GM18867 (cell line): ENCODE results near the gene AUNIP.
A peak's percentile ranks its signal among the peaks of the same experiment; 100 is the strongest.

ENCODE experiments used
- ATAC-seq: cut with Tn5 transposase; IDR thresholded peaks from one replicate; pipeline ENCODE4 v1.9.1; 2021; ENCODE audit warnings: mild to moderate bottlenecking, moderate library complexity; ENCODE audit not compliant: unreplicated experiment

The AUNIP gene

DNA sequence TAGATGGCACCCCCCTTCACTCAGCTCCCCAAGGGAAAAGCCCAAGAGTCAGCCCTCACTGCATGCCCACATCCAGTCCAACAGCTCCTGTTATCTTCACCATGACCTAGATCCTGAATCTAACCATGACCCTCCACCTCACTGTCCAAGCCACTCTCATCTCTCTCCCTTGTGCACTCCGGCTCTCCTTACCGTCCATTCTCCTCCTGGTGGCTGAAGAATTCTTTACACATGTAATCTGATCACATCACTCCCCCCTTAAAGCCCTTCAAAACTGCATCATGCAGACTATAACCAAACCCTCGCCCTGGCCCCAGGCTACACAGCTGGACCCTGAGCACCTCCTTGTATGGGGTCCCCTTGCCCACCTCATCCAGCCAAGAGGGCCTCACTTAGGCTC is 30.2 kb upstream of the AUNIP start:
- ATAC-seq = no peak

DNA sequence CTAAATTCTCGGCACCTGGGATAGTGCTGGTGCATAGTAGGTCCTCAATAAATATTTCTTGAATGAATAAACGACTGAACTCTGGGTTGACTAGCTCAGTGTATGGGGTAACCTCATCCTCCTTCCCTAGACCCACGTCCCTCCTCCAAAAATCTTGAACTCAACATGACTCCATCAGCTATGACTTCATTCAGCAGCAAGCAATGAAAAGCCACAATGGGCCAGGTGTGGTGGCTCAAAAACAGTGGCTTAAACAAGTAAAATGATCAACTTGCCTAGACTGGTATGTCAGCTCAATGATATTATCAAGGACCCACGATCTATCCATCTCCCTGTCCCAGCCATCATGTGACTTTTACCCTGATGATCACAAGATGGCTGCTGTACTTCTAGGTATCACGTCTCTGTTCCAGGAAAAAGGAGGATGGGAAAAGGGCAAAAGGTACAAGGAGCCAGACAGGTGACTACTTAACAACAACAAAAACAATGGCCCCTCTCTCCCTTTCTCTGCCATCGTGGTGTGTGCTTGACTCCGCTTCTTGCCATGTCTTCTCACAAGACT is 29.2 kb upstream of the AUNIP start:
- ATAC-seq = no peak

DNA sequence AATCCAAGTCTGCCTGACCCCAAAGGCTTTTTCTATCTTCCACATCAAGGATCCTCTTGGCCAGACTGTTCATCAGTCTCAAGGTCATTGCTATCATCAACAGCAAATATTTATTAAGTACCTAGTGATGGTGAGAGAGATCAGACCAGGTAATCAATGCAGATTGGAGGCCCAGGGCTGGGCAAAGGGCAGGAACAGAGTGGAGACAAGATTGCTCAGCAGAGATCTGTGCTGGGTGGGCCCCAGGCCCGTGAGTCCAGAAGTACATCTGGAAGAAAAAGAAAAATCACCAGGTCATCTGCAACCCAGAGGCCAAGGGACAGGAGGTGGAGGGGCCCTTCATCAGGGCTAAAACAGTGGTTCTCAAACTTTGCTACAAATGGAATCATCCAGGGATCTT is 26.3 kb upstream of the AUNIP start:
- ATAC-seq = no peak

DNA sequence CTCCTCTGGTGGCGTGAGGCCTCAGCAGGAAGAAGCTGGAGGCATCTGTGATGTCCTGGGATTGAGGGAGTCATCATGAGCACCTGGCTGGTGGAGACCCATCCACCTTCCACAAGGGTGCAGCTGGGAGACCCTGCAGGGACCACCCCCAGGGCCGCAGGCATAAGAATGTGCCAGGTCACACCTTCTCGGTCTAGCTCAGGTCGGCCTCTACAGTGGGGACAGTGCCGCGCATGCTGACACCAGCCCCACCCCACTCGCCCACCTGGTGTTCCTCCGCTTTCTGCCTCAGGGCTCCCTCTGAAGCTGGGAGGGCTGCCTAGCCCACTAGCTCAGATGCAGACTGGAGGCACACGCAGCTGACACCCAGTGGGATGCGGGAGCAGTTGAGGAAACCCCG is 22.0 kb upstream of the AUNIP start:
- ATAC-seq = no peak

DNA sequence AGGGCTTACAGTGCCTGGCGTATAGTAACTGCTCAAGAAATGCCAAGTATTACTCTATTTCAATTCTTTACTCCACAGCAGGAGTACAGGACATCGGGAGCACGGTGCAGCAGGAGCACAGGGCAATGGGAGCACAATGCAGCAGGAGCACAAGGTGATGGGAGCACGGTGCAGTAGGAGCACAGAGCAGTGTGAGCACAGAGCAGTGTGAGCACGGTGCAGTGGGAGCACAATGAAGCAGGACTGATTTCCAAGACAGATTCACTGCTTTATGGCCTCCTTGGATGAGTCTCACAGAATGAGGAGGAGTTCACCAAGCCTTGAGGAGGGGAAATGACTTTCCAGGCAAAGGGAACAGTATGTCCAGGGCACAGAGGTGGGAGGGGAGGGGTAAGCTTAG is 21.3 kb upstream of the AUNIP start:
- no peak for ATAC-seq

DNA sequence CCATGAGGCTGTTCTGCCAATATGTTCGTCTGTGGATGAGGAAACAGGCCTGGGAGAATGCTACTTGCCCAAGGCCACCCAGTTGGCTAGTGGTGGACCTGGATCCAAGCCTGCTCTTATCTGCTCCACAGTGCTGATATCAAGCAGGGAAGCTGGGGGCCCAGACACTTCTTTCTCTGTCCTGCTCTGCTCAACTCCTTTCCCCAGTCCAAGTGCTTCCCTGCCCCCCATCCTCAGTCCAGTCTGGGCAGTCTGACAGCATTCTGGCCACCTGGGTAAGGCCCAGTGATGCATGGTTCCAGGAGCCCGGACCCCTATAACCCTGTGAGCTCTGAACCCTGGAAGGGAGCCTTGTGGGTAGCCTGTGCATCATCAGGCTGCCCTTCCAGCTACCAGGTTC is 20.4 kb upstream of the AUNIP start:
- no peak for ATAC-seq

DNA sequence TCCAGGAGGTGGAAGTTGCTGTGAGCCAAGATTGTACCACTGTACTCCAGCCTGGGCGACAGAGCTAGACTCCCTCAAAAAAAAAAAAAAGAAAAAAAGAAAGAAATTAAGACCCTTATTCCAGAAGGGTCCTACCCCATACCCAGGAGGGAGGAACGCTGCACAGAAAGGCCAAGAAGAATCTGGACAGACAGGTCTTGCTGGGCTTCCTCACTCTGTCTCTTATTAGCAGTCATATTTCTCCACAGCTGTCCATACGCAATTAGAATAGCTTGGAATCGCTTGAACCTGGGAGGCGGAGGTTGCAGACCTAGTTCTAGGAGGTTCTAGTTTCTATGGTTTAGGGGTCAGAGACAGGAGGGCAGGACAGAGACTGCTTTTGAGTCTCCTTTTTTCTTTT is 19.4 kb upstream of the AUNIP start:
- ATAC-seq = no peak

DNA sequence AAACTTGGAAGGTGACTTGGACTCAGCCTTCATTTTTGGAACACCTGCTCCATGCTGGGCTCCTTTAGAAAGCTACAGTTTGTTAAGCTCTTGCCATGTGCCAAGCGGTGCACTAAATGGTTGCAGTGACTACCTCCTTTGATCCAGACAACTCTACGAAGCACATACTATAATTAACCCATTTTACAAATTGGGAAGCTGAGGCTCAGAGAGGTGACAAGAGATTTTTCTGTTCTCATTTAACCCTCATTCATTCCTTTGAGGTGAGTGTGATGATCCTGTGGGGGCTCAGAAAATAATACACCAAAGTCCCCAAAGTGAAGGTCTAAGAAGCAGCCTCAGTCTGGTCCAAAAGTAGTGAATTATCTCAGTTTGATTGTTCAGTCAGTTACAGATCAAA is 17.9 kb upstream of the AUNIP start:
- ATAC-seq = no peak

DNA sequence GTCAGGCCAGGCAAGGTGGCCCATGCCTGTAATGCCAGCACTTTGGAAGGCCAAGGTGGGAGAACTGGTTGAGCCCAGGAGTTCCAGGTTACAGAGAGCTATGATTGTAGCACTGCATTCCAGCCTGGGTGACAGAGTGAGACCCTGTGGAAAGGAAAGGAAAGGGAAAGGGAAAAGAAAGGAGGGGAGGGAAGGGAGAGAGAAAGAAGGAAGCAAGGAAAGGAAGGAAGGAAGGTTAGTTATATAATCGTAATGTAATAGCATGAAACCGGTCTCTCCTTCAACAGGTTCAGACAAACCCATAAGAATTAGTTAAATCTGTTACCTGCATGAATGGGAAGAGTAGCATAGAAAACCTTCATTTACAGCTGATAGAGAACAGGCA is 17.4 kb upstream of the AUNIP start:
- ATAC-seq = no peak

DNA sequence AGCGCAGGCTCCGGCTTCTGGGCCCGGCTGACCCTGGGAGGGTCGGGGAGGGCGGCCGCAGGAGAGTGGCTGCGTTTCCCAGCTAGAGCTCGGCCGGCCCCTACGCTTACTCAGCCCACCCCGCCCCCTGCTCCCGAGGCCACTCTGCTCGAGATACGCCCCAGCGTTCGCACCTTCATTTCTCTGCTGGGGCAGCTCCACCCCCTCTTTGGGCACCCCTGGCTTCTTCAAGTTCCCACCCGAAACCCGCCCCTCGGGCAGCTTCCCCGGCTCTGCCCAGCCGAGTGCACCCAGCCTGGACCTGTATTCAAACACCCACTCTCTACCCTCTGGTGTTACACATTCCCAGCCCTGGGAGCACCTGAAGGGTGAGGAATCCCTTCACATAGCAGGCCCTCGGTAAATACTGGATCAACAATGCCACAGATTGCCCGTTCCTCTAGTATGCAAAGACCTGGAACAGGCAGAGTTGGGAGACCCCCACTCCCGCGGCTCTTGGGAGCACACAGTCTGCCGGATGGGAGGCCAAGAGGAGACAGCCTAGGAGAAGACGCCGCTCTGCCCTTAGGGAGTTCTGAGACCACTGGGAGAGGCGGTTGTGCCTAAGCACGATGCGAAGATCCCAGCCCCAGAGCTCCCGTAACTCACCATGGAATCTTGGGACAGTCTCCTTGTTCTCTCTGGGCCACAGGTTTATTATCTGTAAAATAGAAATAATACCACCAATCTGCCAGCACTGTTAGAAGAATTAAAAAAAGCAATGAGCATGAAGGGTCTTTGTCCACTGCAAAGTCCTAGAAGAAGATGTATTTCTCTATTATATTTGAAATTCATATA is 16.8 kb upstream of the AUNIP start:
- ATAC-seq = peak; percentile 16

DNA sequence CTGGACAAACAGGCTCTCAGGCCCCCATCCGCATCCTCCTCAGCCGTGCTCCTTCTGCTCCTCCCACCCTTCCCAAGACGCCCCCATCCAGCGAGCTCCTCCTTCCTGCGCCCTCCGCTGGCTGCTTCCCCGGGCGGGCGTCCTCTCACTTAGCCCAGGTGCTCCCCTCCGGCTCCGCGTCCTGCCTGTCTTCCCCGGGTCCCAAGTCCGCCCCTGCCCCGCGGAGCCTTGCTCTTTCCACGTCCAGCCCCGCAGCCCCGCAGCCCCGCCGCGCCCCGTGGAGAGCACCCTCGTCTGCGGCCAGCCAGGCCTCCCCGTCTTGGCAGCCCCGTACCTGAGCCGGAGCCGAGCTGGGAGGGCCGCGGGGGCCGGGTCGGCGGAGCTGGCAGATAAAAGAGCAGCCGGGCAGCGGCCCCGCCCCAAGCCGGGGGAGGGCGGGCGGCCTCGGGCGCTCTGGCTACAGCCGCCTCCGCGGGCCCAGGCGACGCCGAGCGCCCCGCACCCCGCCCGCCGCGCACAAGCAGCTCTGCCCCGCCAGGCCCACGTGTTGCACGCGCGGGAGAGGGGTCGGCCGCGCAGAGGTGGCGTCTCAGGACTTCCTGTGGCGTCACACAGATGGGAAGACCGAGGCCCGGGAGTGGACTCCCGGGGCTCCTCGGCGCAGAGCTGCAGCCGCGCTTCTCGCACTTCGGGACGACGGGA is 16.0 kb upstream of the AUNIP start, which contains the start of gene PAQR7:
TSS of gene PAQR7 (minus strand) at position 555 of the 702 bp plus-strand sequence. CDS start 11,869 bp downstream, outside the sequence.
- ATAC-seq = peak; percentile 69

DNA sequence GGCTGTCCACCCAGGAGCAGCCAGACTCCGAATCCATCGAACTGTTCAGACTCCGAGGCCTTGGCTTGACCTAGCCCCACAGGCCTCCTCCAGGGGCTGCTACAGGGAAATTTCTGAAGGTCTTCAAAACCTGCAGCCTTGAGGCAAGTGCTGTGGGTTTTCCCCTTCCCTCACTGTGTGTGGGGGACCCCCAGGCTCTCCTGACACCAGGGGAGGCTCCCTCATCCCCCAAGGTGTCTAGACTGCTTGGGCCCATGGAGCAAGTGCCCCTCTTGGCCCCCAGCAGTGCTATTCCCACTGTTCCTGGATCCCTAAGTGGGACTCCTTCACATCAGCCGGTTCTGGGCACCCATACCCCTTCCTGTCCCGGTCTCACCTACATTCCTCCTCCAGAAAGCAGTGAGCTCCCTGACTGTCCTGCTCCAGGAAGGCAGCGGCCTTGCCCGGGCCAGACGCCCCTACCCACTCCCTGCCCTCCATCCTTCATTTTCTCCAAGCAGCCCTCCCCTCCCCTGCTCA is 15.4 kb upstream of the AUNIP start:
- no peak for ATAC-seq

DNA sequence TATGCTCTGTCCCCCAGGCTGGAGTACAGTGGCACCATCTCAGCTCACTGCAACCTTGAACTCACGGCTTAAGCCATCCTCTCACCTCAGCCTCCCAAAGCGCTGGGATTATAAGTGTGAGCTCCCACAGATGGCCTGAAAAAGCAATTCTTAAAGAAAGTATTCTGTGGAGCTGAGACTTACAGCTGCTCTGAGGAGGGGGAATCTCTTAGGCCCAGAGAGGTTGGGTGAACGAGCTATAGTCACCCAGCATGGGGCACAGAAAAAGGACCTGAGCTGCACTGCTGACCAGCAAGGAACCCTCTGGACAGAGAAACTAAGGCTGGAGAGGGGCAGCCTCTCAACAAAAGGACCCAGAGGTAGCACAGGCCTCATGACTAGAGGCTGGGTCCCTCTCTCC is 15.0 kb upstream of the AUNIP start:
- ATAC-seq = no peak

DNA sequence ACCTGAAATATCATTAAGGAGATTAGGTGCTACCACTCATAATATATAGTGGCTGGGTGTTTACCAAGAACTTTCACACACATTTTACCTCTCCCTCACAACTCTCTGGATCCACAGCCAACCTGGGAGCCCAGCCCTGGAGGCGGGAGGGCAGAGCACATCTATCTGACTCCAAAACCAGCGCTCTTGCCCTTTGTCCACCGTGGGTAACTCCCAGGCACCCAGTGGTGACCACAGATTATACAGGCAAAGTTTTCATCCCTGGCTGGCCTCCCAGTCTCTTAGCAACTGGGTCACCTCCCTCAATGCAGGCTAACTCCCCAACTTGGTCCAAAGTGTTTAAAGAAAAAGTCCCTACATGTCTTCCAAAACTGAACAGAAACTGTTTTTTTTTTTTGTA is 13.9 kb upstream of the AUNIP start:
- no peak for ATAC-seq

DNA sequence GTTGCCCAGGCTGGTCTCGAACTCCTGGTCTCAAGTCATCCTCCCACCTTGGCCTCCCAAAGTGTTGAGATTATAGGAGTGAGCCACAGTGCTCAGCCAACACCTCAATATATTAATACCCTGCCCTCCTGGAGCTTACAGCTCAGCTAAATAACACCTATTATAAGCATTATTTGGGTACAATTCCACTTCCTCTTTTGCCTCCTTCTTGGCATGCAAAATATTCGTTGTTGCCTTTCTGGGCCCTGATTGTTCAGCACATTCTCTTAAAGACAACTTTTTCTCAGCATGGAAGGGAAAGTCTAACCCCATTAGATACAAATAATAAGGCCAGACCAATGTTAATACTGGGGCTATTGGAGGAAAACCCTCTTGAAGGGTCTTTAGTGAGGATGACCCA is 13.5 kb upstream of the AUNIP start:
- no peak for ATAC-seq

DNA sequence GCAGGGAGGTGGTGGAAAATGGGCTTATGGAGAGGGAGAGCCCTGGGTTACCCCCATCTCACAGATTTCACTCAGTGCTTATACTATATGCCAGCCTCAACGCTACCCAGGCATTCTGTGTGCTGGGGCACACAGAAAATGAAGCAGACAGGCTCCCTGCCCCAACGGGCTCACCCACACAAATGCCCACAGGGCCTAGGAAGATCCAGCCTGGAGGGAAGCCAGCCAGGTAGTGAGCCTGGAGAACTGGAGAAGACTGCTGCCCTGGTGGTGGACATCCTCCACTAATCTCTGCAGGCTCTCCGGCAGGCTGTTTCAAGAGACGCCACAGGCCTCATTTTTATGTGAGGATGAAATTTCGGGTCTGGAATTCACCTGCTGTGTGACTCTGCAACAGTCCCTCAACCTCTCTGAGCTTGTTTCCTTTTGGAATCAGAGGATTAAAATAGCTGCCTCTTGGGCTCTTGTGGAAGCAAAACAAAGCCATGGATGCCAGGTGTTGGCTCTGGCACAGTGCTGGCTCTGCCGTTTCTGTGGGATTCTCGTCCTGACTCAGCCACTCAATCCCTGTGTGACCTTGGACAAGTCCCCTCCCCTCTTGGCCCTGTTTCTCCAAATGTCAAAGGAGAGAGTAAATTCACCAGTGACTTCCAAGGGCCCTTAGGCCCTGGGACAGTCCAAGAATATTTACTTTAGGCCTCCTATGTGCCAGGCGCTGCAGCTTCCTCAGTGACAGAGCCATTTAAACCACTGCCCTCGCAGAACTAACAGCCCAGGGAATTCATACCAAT is 12.6 kb upstream of the AUNIP start:
- no peak for ATAC-seq

DNA sequence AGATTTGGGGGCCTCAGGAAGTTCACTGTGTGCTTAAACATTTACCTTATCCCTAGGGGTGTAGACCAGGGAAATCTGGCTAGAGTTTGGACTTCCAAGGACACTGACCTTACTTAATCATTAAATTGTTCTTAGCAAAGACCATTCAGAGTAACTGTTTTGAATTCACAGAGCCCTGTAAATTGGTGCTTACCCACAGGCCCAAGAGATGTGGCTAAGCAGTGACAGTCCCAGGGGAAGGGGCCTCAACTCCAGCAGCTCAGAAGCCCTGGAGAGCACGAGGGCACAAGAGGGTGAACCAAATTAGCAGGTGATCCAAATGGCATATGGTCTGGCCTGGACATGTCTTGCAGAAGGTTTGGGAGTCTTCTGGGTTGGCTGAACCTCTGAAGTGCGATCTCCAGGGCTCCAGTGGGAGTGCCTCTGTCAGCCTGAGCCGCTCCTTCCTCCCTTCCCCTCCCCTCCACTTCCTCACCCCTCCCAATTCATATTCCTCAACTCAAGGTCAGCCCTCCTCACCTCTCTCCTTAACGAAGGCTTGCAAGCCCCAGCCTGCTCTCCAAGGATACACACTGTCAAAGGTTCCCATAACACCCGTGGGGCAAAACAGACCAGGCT is 11.9 kb upstream of the AUNIP start:
- no peak for ATAC-seq

DNA sequence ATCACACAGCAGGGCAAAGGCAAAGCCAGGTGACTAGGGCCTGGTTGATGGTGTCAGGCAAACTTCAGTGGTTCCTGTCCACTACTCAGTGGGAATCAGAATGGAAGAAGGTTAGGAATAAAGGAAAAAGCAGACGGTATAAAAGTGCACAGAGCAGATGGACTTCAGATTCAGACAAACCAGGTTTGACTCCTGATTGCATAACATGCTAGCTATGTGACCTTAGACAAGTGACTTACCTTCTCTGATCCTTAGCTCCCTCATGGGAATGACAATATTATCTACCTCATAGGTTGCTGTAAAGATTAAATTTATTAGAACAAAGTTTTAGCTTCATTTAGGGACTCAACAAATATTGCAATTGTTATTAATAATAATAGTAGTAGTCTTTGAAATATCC is 11.4 kb upstream of the AUNIP start:
- no peak for ATAC-seq

DNA sequence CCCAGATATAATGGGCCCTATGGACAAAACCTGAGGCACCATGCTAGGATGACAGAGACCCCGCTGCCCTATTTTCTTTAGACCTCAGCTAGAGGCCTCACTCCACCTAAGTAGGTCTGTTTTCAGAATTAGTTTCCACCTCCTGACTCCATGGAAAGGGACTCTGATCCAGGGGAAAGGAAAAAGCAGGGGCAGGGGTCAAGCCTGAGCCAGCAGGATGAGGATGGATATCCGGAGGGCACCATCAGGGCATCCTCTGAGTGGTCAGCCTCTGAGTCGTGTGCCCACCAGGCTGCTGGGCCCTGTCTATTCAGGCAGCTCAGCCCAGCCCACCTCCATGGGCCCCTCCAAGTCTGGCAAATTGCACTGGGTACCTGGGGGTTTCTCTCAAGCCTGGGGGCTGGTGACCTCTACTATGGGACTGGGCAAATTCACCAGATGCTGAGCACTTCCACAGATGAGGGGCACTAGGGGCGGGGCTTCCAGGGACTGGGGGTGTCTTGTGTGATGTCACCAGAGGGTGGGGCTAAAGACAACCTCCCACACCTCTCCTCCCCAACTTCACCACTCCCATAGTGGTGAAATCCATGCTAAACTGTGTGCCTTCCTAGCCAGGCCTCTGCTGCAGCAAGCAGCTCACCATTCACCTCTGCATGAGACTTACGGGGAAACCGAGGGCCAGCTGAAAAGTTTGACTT is 10.8 kb upstream of the AUNIP start:
- ATAC-seq = no peak
